Fibroblast of peridontal ligament (primary cell): ENCODE results near the gene IPP.
"Not testable (repeated sequence)": the region's sequence is repeated elsewhere in the genome, so short reads cannot be mapped to it uniquely, and the experiment has no call there.

Source experiments
- DNase-seq: peaks from one replicate; pipeline ENCODE4 v3.0.0-alpha.2; 2010; ENCODE audit errors: extremely low read depth

Gene IPP

GRCh38 chr1:45684402-45684801 is 66.1 kb downstream of the IPP start:
- DNase-seq, result no peak

- DNase-seq, result no peak
Measured at GRCh38 chr1:45682942-45683341, 67.5 kb downstream of the IPP start.

- peak; percentile 34 for DNase-seq
Measured at GRCh38 chr1:45679123-45679522, 71.3 kb downstream of the IPP start.

- DNase-seq, result no peak
Measured at GRCh38 chr1:45678489-45678888, 72.0 kb downstream of the IPP start.

DNA sequence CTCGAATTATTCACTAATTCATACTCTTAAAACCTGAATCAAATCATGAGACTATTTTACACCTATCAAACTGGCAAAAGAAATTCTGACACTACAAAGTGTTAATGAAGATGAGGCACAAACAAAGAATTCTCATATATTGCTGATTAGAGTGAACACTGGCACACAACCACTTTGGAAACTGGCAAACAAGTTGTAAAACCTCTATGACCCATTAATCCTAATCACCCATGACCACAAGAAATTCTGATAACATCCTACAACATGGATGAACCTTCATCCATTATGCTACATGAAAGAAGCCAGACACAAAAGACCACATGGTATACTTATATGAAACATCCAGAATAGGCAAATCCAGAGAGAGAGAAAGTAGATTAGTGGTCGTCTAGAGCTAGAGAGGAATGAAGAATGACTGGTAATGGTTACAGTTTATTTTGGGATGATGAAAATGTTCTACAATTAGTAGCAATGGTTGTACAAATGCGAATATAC is 72.7 kb downstream of the IPP start:
- DNase-seq, result no peak

GRCh38 chr1:45676553-45676952 is 73.9 kb downstream of the IPP start:
- DNase-seq, result not testable (repeated sequence)

- DNase-seq, result no peak
Measured at GRCh38 chr1:45674478-45674877, 76.0 kb downstream of the IPP start.

GRCh38 chr1:45673956-45674355 is 76.5 kb downstream of the IPP start:
- no peak for DNase-seq

DNA sequence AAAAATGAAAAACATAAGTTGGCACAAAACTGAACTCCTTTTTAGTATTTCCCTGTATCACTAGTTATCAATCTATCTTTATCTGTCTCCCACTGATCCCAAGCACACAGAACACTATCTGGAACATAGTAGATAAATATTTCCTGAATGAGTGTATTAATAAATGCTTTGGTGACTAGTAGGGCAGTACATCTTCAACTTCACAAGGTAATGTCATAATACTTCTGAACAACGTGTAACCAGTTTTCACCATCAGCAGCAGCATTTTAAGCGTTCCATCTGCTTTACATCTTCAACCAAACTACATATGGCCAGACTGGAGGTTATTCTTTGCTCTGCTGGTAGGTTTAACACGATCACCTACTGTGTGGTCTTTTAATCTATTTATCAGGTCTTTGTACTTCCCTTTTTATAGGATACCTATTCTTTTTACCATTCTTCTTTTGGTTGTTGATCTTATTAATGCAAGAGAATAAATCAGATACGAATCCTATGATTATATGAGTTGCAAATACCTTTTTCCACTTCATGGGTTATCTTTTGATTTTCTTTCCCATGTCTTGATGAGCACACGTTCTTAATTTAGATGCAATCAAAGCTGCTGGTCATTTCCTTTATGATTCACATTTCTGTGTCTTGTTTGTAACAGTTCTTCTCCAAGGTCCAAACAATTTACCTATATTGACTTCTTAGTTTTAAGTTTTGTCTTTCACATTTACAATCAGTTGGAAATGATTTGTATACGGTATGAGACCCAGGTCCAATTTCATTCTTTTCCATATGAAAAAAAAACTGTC is 80.4 kb downstream of the IPP start:
- DNase-seq, result no peak

GRCh38 chr1:45669379-45669778 is 81.1 kb downstream of the IPP start:
- DNase-seq, result peak; percentile 63

DNA sequence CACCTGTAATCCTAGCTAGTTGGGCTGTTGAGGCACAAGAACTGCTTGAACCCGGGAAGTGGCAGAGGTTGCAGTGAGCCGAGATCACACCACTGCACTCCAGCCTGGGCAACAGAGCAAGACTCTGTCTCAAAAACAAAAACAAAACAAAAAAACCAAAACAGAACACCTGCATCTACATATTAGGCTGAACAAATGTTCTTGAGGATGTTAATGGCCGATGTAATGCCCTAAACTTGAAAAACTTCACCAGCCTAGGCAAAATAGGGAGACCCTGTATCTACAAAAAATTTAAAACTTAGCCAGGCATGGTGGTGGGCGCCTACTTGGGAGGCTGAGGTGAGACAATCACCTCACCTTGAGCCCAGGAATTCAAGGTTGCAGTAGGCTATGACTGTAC is 81.9 kb downstream of the IPP start:
- DNase-seq, result no peak

DNA sequence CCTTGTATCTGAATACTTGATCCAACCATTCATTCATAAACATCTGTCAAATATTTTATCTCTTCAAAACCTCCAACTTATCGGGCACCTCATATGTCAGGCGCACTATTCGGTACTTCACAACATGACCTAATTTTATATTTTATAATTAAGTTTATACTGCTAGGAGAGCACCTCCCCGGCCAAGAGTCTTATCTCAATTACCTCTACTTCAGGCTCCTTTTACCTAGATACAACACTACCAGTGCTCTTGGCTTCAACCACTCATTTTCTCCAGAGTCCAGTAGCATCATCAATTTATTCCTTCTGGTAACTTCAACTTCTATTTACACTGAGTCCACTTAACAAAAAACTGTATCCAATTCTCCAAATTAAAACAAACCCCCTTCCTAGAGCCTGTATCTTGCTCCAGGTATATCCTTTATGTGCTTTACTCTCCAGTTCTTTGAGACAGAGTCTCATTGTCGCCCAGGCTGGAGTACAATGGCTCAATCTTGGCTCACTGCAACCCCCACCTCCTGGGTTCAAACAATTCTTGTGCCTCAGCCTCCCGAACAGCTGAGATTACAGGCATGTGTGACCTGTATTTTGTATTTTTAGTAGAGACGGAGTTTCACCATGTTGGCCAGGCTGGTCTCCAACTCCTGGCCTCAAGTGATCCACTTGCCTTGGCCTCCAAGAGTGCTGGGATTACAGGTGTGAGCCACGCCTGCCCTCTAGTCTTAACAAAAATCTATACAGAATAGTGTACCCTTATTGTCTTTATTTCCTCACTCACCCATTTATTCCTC is 82.9 kb downstream of the IPP start:
- DNase-seq, result no peak

DNA sequence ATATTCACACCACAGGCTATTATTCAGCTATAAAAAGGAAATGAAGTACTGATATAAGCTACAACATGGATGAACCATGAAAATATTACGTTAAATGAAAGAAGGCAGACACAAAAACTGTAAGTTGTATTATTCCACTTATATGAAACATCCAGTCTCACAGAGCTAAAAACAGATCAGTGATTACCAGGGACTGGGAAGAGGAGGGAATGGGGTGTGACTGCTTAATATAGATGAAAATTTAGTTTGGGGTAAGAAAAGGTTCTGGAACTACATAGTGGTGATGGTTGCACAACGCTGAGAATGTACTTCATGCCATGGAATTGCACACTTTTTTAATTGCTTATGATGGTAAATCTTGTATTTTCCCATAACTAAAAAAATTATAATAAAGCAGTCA is 83.6 kb downstream of the IPP start:
- no peak for DNase-seq

DNA sequence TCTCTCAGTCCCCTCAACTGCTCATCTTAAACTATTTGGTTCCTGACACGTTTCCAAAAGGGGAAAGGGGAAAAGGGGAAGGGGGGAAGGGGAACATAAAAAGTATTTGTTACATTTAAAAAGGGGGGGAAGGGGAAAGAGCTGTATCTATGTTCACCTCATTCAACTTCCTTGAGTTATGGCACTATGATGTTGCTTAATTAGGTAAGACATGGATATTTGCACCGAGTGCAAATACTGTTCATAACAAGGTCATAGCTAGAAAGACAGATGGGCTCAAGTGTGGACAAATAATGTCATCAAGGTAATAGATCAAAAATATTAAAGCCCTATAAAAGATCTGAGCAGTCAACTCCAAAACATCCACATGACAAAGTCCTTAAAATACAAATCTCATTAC is 90.1 kb downstream of the IPP start:
- DNase-seq, result no peak

DNA sequence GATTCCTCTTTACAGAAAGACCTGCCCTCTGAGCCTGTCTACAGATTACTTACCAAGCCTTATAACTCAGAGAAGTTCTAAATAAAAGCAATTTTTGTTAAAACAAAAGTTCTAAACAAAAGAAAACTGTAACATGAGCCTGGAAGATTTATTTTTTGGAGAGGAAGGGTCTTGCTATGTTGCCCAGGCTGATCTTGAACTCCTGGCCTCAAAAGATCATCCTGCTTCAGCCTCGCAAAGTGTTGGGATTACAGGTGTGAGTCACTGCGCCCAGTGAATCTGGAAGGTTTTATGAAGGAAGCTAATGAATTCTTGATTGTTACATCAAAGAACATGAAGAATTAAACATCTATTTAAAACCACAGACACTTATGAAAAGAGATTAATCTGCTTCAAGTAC is 91.2 kb downstream of the IPP start:
- no peak for DNase-seq

DNA sequence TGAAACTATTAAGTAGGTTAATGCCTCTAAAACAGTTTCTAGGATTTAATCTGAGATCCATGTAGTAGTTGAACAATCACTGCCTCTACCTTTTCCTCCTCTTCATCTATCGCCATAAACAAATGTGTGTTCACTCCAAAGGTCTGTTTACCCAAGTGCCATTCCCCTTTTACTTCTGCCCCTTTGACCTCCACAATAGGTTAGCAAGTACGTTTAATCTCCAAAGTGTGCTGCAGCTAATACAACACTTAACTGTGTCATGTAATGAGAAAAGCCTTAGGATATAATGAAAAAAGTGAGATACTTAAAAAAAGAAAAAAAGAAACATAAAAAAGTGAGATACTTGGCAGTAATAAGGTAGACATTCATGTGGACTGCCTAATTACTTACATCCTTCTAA is 92.3 kb downstream of the IPP start:
- DNase-seq, result no peak

GRCh38 chr1:45656573-45657226 is 93.8 kb downstream of the IPP start:
- DNase-seq, result no peak

GRCh38 chr1:45654540-45655280 is 95.7 kb downstream of the IPP start:
- peak; percentile 88 for DNase-seq
